Pancreas (tissue), 10 donors: ENCODE measurements around the gene LSM6. TPM values are rescaled to one million over a fixed set of nuclear protein-coding genes. Genes with fewer than 3 reads are reported as not detected.

Experiments used
- ATAC-seq, 4 donors: fragments of 200-7000 bp; cut with Tn5 transposase; one replicate each; pipeline versions ENCODE4 v1.8.0 to v1.9.1; 2020; ENCODE audit warnings: mild to moderate bottlenecking in 4 of 4, moderate library complexity in 4 of 4
- DNase-seq, 6 donors: peaks; one replicate each; pipeline ENCODE4 v3.0.0-alpha.2; 2020
- FAIRE-seq: peaks from 2 replicates; lab custom pipeline; 2012; peaks lifted over from hg19 to GRCh38; lab: Jason Lieb, UNC
- H3K27ac ChIP-seq, 4 donors: fragments of 200-600 bp; sonication (generic); 1 replicate in 3 of 4; 2 replicates in 1 of 4; pipeline versions ENCODE4 v1.5.0 to v1.8.0; 2020
- H3K27me3 ChIP-seq, 4 donors: fragments of 200-600 bp; one replicate each; pipeline ENCODE4 v1.8.0; 2021
- H3K36me3 ChIP-seq, 3 donors: fragments of 200-600 bp; sonication (generic) in 1 of 3; one replicate each; pipeline versions ENCODE4 v1.5.0 to v1.8.0; 2020 to 2021
- H3K4me1 ChIP-seq, 3 donors: fragments of 200-600 bp; one replicate each; pipeline ENCODE4 v1.8.0; 2021
- H3K4me3 ChIP-seq, 4 donors: fragments of 200-600 bp; sonication (generic) in 2 of 4; one replicate each; pipeline versions ENCODE4 v1.5.0 to v1.8.0; 2020 to 2021
- H3K9me3 ChIP-seq, 4 donors: fragments of 200-600 bp; one replicate each; pipeline ENCODE4 v1.8.0; 2021
- CTCF ChIP-seq, 4 donors: fragments of 200-600 bp; sonication (generic) in 3 of 4; IDR thresholded peaks; one replicate each; pipeline versions ENCODE4 v1.5.0 to v1.8.0; 2021; ENCODE audit warnings: antibody characterized with exemption in 4 of 4
- WGBS, 2 donors: extraction: QIAGEN DNeasy Blood & Tissue Kit; methylation state at CpG; one replicate each; pipeline ENCODE4 v1.1.7; 2013; 5-methylcytosine and 5-hydroxymethylcytosine counted together
- intact Hi-C, 3 donors: fragments of 100-400 bp; cut with DNase I; formaldehyde crosslinking; loops; one replicate each; pipeline versions ENCODE4 v1.11.1 to v1.14.2; 2022
- polyA plus RNA-seq, 2 donors: library from polyadenylated mRNA; stranded (reverse); fragments of 200-250 nt; gene quantifications; one replicate each; pipeline ENCODE4 v1.2.3, GENCODE V29; 2013
- total RNA-seq, 6 donors: library from RNA; stranded (reverse); fragmentation: NEBNext Ultra II Directional in 4 of 6; extraction: Animal tissue kit (Norgen Biotek cat#: 25700) in 4 of 6; gene quantifications; one replicate each; pipeline versions ENCODE4 v1.2.1 to v1.2.4, GENCODE V29; 2021 to 2023
- donor health status: healthy with polysubstance abuse.
- donor health status: DM: no; HTN: no; CAD: no; lungs with moderate emphysema.
- donor health status: DM: no; HTN: no; CAD: no.
- donor health status: control.
- donor health status: control.
- donor health status: Bipolar disorder and iron deficiency.
- donor health status: DM: yes; HTN: yes; CAD: no.
- donor health status: DM: no; HTN: no; CAD: no.
- donor health status: DM: no; HTN: no; CAD: no.
- donor health status: DM: yes; HTN: yes; CAD: no.

LSM6 gene
- total and polyA plus RNA-seq, 8 donors = 6.1 to 23.0 (median 9.8) TPM

- no peak overlapping the region for H3K27ac ChIP-seq
- no peaks in the 10 kb centered on the region for H3K36me3 ChIP-seq
- no peak for ATAC-seq
- WGBS, 2 donors = 57 to 65% methylated on average over 3 of the region's 3 CpGs
- H3K4me3 ChIP-seq = no peak overlapping the region
- no peaks in the 10 kb centered on the region for H3K4me1 ChIP-seq
- no peak for FAIRE-seq
- no peak for DNase-seq
- intact Hi-C loops = no loop called here
- H3K27me3 ChIP-seq = no peaks in the 10 kb centered on the region
- no peaks in the 10 kb centered on the region for H3K9me3 ChIP-seq
- TF ChIP-seq CTCF (IDR thresholded peaks at IDR 0.05) = no peak
These were observed 20.3 kb upstream of the LSM6 start for GRCh38 chr4:146155152-146155724.

- whole genome bisulfite sequencing, 2 donors = 66 to 82% methylated on average over 5 of the region's 5 CpGs
- H3K4me3 ChIP-seq = no peak overlapping the region
- ATAC-seq = no peak
- no peaks in the 10 kb centered on the region for H3K4me1 ChIP-seq
- intact Hi-C loops = no loop called here
- no peak for TF ChIP-seq CTCF (IDR thresholded peaks at IDR 0.05)
- no peak for DNase-seq
- no peaks in the 10 kb centered on the region for H3K9me3 ChIP-seq
- FAIRE-seq = no peak
- H3K27me3 ChIP-seq = no peaks in the 10 kb centered on the region
- no peak overlapping the region for H3K27ac ChIP-seq
- no peaks in the 10 kb centered on the region for H3K36me3 ChIP-seq
These were observed 17.3 kb upstream of the LSM6 start for GRCh38 chr4:146158036-146158745.

GRCh38 chr4:146159384-146160058, 16.0 kb upstream of the LSM6 start:
- FAIRE-seq (no peak), ATAC-seq (no peak), DNase-seq (no peak)
- no peak for TF ChIP-seq CTCF (IDR thresholded peaks at IDR 0.05)
- H3K27ac ChIP-seq = no peak overlapping the region
- no peaks in the 10 kb centered on the region for H3K9me3 ChIP-seq
- no peaks in the 10 kb centered on the region for H3K27me3 ChIP-seq
- no peak overlapping the region for H3K4me3 ChIP-seq
- WGBS, 2 donors = 61 to 64% methylated on average over 4 of the region's 4 CpGs
- no peaks in the 10 kb centered on the region for H3K36me3 ChIP-seq
- intact Hi-C loops = no loop called here
- no peaks in the 10 kb centered on the region for H3K4me1 ChIP-seq

- ATAC-seq (no peak), DNase-seq (no peak), FAIRE-seq (no peak)
- Histone ChIP-seq H3K4me1 (no peaks in the 10 kb centered on the region), H3K36me3 (no peaks in the 10 kb centered on the region), H3K27me3 (no peaks in the 10 kb centered on the region), H3K4me3 (no peak overlapping the region), H3K27ac (no peak overlapping the region), H3K9me3 (no peaks in the 10 kb centered on the region)
- TF ChIP-seq CTCF (IDR thresholded peaks at IDR 0.05) = no peak
- intact Hi-C loops = no loop called here
These were observed 14.3 kb upstream of the LSM6 start for GRCh38 chr4:146161243-146161642.

GRCh38 chr4:146165221-146165620, 10.3 kb upstream of the LSM6 start:
- no peak for DNase-seq
- ATAC-seq = no peak

More at GRCh38 chr4:146165221-146165620, 10.3 kb upstream of the LSM6 start:
- no peak for TF ChIP-seq CTCF (IDR thresholded peaks at IDR 0.05)
- no peak for FAIRE-seq
- intact Hi-C loops = no loop called here
- Histone ChIP-seq H3K27ac (no peak overlapping the region), H3K9me3 (no peaks in the 10 kb centered on the region), H3K27me3 (no peaks in the 10 kb centered on the region), H3K36me3 (no peaks in the 10 kb centered on the region), H3K4me1 (no peaks in the 10 kb centered on the region), H3K4me3 (no peak overlapping the region)
- WGBS, 2 donors = 59 to 68% methylated on average over 1 of the region's 1 CpG
